Esophagus squamous epithelium (tissue), 5 donors: ENCODE results near the gene AGFG2. TPM values are rescaled to one million over a fixed set of nuclear protein-coding genes. Genes with fewer than 3 reads are reported as not detected.
"Not testable (repeated sequence)": the region's sequence is repeated elsewhere in the genome, so short reads cannot be mapped to it uniquely, and the experiment has no call there.

Experiments used
- DNase-seq: peaks from one replicate; lab custom pipeline; 2025; lab: John Stamatoyannopoulos, UW
- H3K27ac ChIP-seq, 4 donors: fragments of 200-600 bp; sonication (generic); one replicate each; pipeline ENCODE4 v1.5.1; 2016 to 2019; ENCODE audit warnings: mild to moderate bottlenecking in 1 of 4
- H3K27me3 ChIP-seq, 4 donors: fragments of 200-600 bp; sonication (generic); 1 replicate in 3 of 4; 2 replicates in 1 of 4; pipeline versions ENCODE4 v1.5.1 to v1.6.0; 2017 to 2021; ENCODE audit warnings: antibody characterized with exemption in 1 of 4
- H3K36me3 ChIP-seq, 3 donors: fragments of 200-600 bp; sonication (generic); one replicate each; pipeline ENCODE4 v1.5.1; 2016 to 2019
- H3K4me1 ChIP-seq, 3 donors: fragments of 200-600 bp; sonication (generic); one replicate each; pipeline ENCODE4 v1.5.1; 2017 to 2019
- H3K4me3 ChIP-seq, 4 donors: fragments of 200-600 bp; sonication (generic); 1 replicate in 3 of 4; 2 replicates in 1 of 4; pipeline ENCODE4 v1.5.1; 2016 to 2019; ENCODE audit warnings: mild to moderate bottlenecking in 2 of 4, moderate library complexity in 1 of 4
- H3K9me3 ChIP-seq, 3 donors: fragments of 200-600 bp; sonication (generic); one replicate each; pipeline ENCODE4 v1.5.1; 2016 to 2019
- CTCF ChIP-seq, 6 experiments: fragments of 450-650 bp in 4 of 6; fragments of 200-600 bp in 2 of 6; sonication (generic) in 2 of 6; IDR thresholded peaks; one replicate each; pipeline ENCODE4 v1.5.1; 2016 to 2019; ENCODE audit warnings: antibody characterized with exemption in 6 of 6, mild to moderate bottlenecking in 4 of 6, moderate library complexity in 4 of 6
- POLR2A ChIP-seq, 4 donors: fragments of 450-650 bp; IDR thresholded peaks; one replicate each; pipeline ENCODE4 v1.6.1; 2017; ENCODE audit warnings: antibody characterized with exemption in 4 of 4, mild to moderate bottlenecking in 4 of 4, moderate library complexity in 3 of 4
- WGBS, 2 donors: methylation state at CpG; one replicate each; pipeline ENCODE4 v1.1.5; 2018; 5-methylcytosine and 5-hydroxymethylcytosine counted together
- intact Hi-C: fragments of 100-400 bp; cut with DNase I; formaldehyde crosslinking; loops from one replicate; pipeline ENCODE4 v1.15.0; 2022
- total RNA-seq, 4 donors: library from RNA; depleted of rRNA; stranded (reverse); fragments of >200 nt; gene quantifications; one replicate each; pipeline ENCODE4 v1.1.0, GENCODE V29; 2016
- donor health status: DM: yes; HTN: yes; CAD: no.

AGFG2 gene
- total RNA-seq, 4 donors from 2014 or later, result 14.5 to 49.2 (median 26.6) TPM

DNA sequence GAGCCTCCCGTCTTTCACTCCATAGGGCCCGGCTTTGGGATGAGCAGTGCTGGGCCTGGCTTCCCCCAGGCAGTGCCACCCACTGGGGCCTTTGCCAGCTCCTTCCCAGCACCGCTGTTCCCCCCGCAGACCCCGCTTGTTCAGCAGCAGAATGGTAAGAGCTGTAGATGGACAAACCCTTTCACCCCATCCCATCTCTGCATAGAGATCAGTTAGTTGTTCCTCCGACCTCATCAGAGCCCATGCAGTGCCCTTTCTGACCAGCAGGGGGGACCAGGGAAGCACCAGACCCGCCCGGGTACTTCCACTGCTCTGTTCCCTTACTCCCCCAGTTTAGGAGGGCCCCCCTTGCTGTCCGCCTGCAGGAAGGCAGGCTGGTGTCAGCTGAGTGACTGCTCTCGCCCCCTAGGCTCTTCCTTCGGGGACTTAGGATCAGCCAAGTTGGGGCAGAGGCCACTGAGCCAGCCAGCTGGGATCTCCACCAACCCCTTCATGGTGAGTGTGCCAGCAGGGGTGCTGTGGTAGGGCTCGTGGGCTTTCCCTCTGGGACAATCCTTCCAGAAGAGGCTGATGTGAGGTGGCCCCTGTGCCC is 24.9 kb downstream of the AGFG2 start:
- no peak overlapping the region for H3K27ac ChIP-seq
- peaks cover 9 to 55% (median 9%) of the 10 kb centered on the region in 3 donors for H3K4me1 ChIP-seq
- DNase-seq, result no peak
- no peak overlapping the region for H3K4me3 ChIP-seq
- intact Hi-C loops, result loop anchor here (5.0 kb wide), 1 partner anchor 128 kb away; the partner anchor contains the start of gene GIGYF1
- no peak for TF ChIP-seq POLR2A (IDR thresholded peaks at IDR 0.05)
- TF ChIP-seq CTCF (IDR thresholded peaks at IDR 0.05), result peak; percentile 88 to 98 (median 96)
- WGBS, 2 donors, result 18 to 39% methylated on average over 5 to 7 of the region's 12 CpGs
- H3K9me3 ChIP-seq, result no peaks in the 10 kb centered on the region
- no peaks in the 10 kb centered on the region for H3K27me3 ChIP-seq
- peaks cover 4 to 55% (median 15%) of the 10 kb centered on the region in 3 donors for H3K36me3 ChIP-seq

GRCh38 chr7:100564405-100564804 is 25.4 kb downstream of the AGFG2 start:
- not testable (repeated sequence) for H3K4me3 ChIP-seq, H3K9me3 ChIP-seq, H3K27me3 ChIP-seq, H3K27ac ChIP-seq, DNase-seq
- Histone ChIP-seq H3K4me1 (peaks cover 10 to 55% (median 11%) of the 10 kb centered on the region in 3 donors), H3K36me3 (peaks cover 4 to 53% (median 15%) of the 10 kb centered on the region in 3 donors)
- intact Hi-C loops, result loop anchor here (5.0 kb wide), 1 partner anchor 128 kb away; the partner anchor contains the start of gene GIGYF1
- WGBS, 2 donors, result 83 to 84% methylated on average over 5 to 6 of the region's 6 CpGs

GRCh38 chr7:100565133-100565571 is 26.1 kb downstream of the AGFG2 start:
- WGBS, 2 donors, result 84 to 91% methylated on average over 5 of the region's 11 CpGs
- DNase-seq, result no peak
- intact Hi-C loops, result no loop called here
- H3K4me1 ChIP-seq, result peaks cover 11 to 55% (median 15%) of the 10 kb centered on the region in 3 donors
- H3K27me3 ChIP-seq, result peaks cover 0 to 4% (median 0%) of the 10 kb centered on the region in 4 donors
- peaks cover 4 to 53% (median 15%) of the 10 kb centered on the region in 3 donors for H3K36me3 ChIP-seq
- TF ChIP-seq POLR2A (IDR thresholded peaks at IDR 0.05) (no peak), CTCF (IDR thresholded peaks at IDR 0.05) (no peak)
- H3K4me3 ChIP-seq, result no peak overlapping the region
- no peak overlapping the region for H3K27ac ChIP-seq
- H3K9me3 ChIP-seq, result no peaks in the 10 kb centered on the region

DNA sequence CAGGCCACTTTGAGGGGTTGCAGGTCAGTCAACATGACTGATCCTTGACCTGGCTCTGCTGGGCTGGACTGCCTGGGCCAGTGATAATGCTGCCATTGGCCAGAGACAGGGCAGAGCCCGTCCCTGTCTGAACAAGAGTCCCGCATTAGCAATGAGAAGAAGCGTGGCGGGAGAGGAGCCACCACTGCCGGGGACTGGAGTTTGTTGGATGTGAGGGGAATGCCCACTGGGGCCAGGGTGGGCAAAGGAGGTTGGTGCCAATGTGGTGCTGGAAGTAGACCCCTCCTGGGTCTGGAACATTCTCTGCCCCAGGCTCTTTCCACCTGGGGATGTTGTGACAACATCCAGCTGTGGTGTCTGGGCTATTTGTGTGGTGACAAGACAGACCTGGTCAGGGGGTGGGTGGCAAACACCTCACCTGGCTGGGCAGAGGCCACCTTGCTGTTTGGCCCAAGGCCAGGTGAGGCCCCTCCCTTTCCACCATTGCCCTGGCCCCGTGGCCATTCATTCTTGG is 27.1 kb downstream of the AGFG2 start:
- peaks cover 0 to 13% (median 0%) of the 10 kb centered on the region in 4 donors for H3K27me3 ChIP-seq
- no peak overlapping the region for H3K4me3 ChIP-seq
- intact Hi-C loops, result no loop called here
- 78 to 84% methylated on average over 4 to 6 of the region's 6 CpGs for WGBS, 2 donors
- no peak for TF ChIP-seq CTCF (IDR thresholded peaks at IDR 0.05)
- no peak for TF ChIP-seq POLR2A (IDR thresholded peaks at IDR 0.05)
- H3K27ac ChIP-seq, result no peak overlapping the region
- DNase-seq, result no peak
- H3K4me1 ChIP-seq, result peaks cover 12 to 55% (median 24%) of the 10 kb centered on the region in 3 donors
- H3K36me3 ChIP-seq, result peaks cover 4 to 53% (median 15%) of the 10 kb centered on the region in 3 donors
- no peaks in the 10 kb centered on the region for H3K9me3 ChIP-seq

DNA sequence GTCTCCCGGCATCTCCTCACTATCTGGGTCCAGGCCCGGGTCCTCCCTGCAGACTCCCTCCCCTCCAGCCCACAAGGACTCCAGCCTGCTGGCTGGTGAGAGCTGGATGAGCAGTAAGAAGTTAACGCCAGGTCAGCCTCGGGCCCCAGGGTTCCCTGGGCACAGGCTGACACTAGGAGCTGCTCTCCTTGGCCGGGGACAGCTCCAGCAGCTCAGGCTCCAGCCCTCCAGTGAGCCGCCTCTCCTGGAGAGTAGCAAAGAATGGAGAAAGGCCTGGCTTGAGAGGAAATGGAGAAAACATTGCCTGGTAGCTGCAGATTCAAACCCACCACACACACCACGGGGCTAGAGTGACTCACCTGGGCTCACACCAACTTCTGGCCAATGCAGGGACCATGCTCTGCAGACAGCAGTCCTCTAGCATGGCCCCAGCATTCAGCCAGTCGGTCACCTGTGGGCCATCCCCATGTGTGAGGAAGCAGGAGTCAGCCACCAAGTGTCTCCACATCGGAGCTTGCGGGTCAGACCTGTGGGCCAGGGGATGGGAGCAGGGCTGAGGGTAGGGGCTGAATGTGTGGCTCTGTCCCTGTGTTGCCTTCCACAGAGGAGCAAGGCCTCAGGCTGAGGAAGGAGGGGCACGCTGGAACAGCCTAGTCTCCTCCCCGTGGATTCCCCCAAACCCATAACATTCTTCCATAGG is 28.2 kb downstream of the AGFG2 start:
- intact Hi-C loops, result no loop called here
- WGBS, 2 donors, result 48 to 77% methylated on average over 3 to 5 of the region's 12 CpGs
- peak overlapping the region in 1 of 4 donors; percentile 44 for H3K27ac ChIP-seq
- peaks cover 0 to 17% (median 0%) of the 10 kb centered on the region in 4 donors for H3K27me3 ChIP-seq
- H3K4me1 ChIP-seq, result peaks cover 12 to 58% (median 24%) of the 10 kb centered on the region in 3 donors
- H3K9me3 ChIP-seq, result no peaks in the 10 kb centered on the region
- TF ChIP-seq POLR2A (IDR thresholded peaks at IDR 0.05) (no peak), CTCF (IDR thresholded peaks at IDR 0.05) (no peak)
- H3K36me3 ChIP-seq, result peaks cover 4 to 43% (median 11%) of the 10 kb centered on the region in 3 donors
- DNase-seq, result no peak
- H3K4me3 ChIP-seq, result no peak overlapping the region
